OCI-LY1 (cell line): Measurements from ENCODE around the gene CBR1.

Experiments used
- H2AFZ ChIP-seq: fragments of 200-600 bp; sonication (generic), shearing (Covaris generic); 2 replicates; pipeline ENCODE4 v1.6.0; 2014; ENCODE audit warnings: antibody characterized with exemption, mild to moderate bottlenecking, low read length
- H3F3A ChIP-seq: fragments of 200-600 bp; sonication (generic), shearing (Covaris generic); 2 replicates; pipeline ENCODE4 v1.6.0; 2014; ENCODE audit warnings: mild to moderate bottlenecking, antibody characterized with exemption, low read length, moderate library complexity; ENCODE audit not compliant: insufficient read depth
- H3K27ac ChIP-seq: fragments of 200-600 bp; sonication (generic); 2 replicates; pipeline ENCODE4 v1.5.1; 2014; ENCODE audit warnings: low read length, mixed run types, mild to moderate bottlenecking, low read depth; ENCODE audit not compliant: poor library complexity, severe bottlenecking
- H3K27me3 ChIP-seq: fragments of 200-600 bp; sonication (generic); 2 replicates; pipeline ENCODE4 v1.6.0; 2014; ENCODE audit warnings: antibody characterized with exemption, mild to moderate bottlenecking, low read length, moderate library complexity; ENCODE audit not compliant: insufficient read depth
- H3K36me3 ChIP-seq: fragments of 200-600 bp; sonication (generic); 2 replicates; pipeline ENCODE4 v1.6.1; 2014; ENCODE audit warnings: mild to moderate bottlenecking, antibody characterized with exemption, low read length, moderate library complexity, mixed read lengths; ENCODE audit not compliant: insufficient read depth
- H3K4me1 ChIP-seq: fragments of 200-600 bp; sonication (generic); 2 replicates; pipeline ENCODE4 v1.5.1; 2014; ENCODE audit warnings: mild to moderate bottlenecking, low read length, moderate library complexity; ENCODE audit not compliant: insufficient read depth, severe bottlenecking
- H3K4me2 ChIP-seq: fragments of 200-600 bp; sonication (generic), shearing (Covaris generic); 2 replicates; pipeline ENCODE4 v1.6.1; 2014; ENCODE audit warnings: low read length
- H3K4me3 ChIP-seq: fragments of 200-600 bp; sonication (generic); 2 replicates; pipeline ENCODE4 v1.5.1; 2014; ENCODE audit warnings: low read length, low read depth, mild to moderate bottlenecking, mixed read lengths; ENCODE audit not compliant: poor library complexity, severe bottlenecking
- H3K79me2 ChIP-seq: fragments of 200-600 bp; shearing (Covaris generic); 2 replicates; pipeline ENCODE4 v1.6.1; 2016; ENCODE audit warnings: mixed run types, low read length, mixed read lengths; ENCODE audit not compliant: insufficient read depth
- H3K9ac ChIP-seq: fragments of 200-600 bp; sonication (generic), shearing (Covaris generic); 2 replicates; pipeline ENCODE4 v1.6.1; 2014; ENCODE audit warnings: mild to moderate bottlenecking, low read length, mixed read lengths
- H3K9me2 ChIP-seq: fragments of 200-600 bp; sonication (generic), shearing (Covaris generic); 2 replicates; pipeline ENCODE4 v1.6.1; 2014; ENCODE audit warnings: low read depth, mild to moderate bottlenecking, low read length, mixed read lengths
- H3K9me3 ChIP-seq: fragments of 200-600 bp; shearing (Covaris generic); 2 replicates; pipeline ENCODE4 v1.6.1; 2014; ENCODE audit warnings: low read length, mixed read lengths
- H4K20me1 ChIP-seq: fragments of 200-600 bp; sonication (generic), shearing (Covaris generic); 2 replicates; pipeline ENCODE4 v1.6.0; 2016; ENCODE audit warnings: mild to moderate bottlenecking, low read length; ENCODE audit not compliant: insufficient read depth
- EZH2 ChIP-seq: fragments of 200-600 bp; sonication (generic), shearing (Covaris generic); IDR thresholded peaks from 2 replicates; pipeline ENCODE4 v1.8.0; 2017; ENCODE audit warnings: borderline replicate concordance, mixed run types, mild to moderate bottlenecking, antibody characterized with exemption, low read length, moderate library complexity, mixed read lengths
- TF ChIP-seq, protein P1 (sequence below): fragments of 200-600 bp; sonication (generic), shearing (Covaris generic); IDR thresholded peaks from 2 replicates; pipeline ENCODE4 v1.5.1; 2017; ENCODE audit warnings: mild to moderate bottlenecking, antibody characterized with exemption, low read length, moderate library complexity, mixed read lengths

Gene CBR1

GRCh38 chr21:36044056-36044455, 25.8 kb upstream of the CBR1 start:
- Histone ChIP-seq H3K9me3 (no peaks in the 10 kb centered on the region), H3K27me3 (no peaks in the 10 kb centered on the region), H3K4me3 (no peak overlapping the region), H3K9ac (no peak overlapping the region), H2AFZ (no peak overlapping the region), H3K4me1 (peaks cover 2% of the 10 kb centered on the region), H3K4me2 (no peak overlapping the region), H4K20me1 (no peaks in the 10 kb centered on the region), H3F3A (0 out of 2 replicates have a peak, but pooled peaks cover 3% of the 10 kb centered on the region), H3K79me2 (no peaks in the 10 kb centered on the region), H3K27ac (no peak overlapping the region), H3K36me3 (peaks cover 77% of the 10 kb centered on the region), H3K9me2 (no peaks in the 10 kb centered on the region)
- TF ChIP-seq, protein P1, sequence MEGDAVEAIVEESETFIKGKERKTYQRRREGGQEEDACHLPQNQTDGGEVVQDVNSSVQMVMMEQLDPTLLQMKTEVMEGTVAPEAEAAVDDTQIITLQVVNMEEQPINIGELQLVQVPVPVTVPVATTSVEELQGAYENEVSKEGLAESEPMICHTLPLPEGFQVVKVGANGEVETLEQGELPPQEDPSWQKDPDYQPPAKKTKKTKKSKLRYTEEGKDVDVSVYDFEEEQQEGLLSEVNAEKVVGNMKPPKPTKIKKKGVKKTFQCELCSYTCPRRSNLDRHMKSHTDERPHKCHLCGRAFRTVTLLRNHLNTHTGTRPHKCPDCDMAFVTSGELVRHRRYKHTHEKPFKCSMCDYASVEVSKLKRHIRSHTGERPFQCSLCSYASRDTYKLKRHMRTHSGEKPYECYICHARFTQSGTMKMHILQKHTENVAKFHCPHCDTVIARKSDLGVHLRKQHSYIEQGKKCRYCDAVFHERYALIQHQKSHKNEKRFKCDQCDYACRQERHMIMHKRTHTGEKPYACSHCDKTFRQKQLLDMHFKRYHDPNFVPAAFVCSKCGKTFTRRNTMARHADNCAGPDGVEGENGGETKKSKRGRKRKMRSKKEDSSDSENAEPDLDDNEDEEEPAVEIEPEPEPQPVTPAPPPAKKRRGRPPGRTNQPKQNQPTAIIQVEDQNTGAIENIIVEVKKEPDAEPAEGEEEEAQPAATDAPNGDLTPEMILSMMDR, result no peak
- TF ChIP-seq EZH2, result no peak

DNA sequence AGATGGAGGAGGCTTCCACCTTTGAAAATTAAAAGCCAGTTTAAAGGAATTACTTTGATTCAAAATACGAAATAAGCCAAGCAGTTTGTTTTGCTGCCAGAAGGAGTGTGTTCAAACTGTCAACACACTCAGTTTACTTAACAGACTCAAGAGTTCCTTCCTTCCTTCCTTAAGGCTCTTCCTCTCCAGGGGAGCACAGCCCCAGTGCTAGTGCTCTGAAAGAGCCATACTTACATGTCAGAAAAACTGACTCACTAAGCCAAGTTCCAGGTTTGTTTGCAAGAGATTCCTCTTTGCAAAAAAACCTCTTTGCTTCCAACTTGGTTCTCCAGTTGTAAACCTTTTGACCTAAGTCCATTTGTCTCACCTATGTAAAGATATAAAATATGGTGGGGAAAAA, 23.8 kb upstream of the CBR1 start:
- H3K4me1 ChIP-seq, result no peaks in the 10 kb centered on the region
- no peak overlapping the region for H3K9ac ChIP-seq
- no peak overlapping the region for H3K27ac ChIP-seq
- 0 out of 2 replicates have a peak, but pooled peaks cover 3% of the 10 kb centered on the region for H3F3A ChIP-seq
- H3K9me3 ChIP-seq, result no peaks in the 10 kb centered on the region
- no peak overlapping the region for H3K4me2 ChIP-seq
- no peaks in the 10 kb centered on the region for H3K27me3 ChIP-seq
- no peaks in the 10 kb centered on the region for H3K9me2 ChIP-seq
- TF ChIP-seq EZH2, result no peak
- TF ChIP-seq, protein P1, result no peak
- peaks cover 82% of the 10 kb centered on the region for H3K36me3 ChIP-seq
- no peak overlapping the region for H3K4me3 ChIP-seq
- H4K20me1 ChIP-seq, result no peaks in the 10 kb centered on the region
- no peak overlapping the region for H2AFZ ChIP-seq
- no peaks in the 10 kb centered on the region for H3K79me2 ChIP-seq

DNA sequence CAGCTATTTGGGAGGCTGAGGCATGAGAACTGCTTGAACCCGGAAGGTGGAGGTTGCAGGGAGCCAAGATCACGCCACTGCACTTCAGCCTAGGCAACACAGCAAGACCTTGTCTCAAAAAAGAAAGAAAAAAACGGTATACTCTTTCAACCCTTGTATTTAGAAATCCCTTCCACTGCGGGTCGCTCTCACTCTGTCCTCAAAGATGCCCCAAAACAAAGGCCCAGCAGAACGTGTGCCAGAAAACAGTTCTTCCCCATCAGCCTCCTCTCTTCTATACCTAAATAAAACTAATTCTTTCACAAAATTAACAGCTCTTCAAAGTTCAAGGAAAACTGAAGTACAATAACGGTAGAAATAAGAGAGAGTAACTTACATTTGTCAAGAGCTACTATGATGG, 22.7 kb upstream of the CBR1 start:
- H3K27ac ChIP-seq, result no peak overlapping the region
- TF ChIP-seq, protein P1, result no peak
- no peak for TF ChIP-seq EZH2
- no peaks in the 10 kb centered on the region for H3K4me1 ChIP-seq
- peaks cover 80% of the 10 kb centered on the region for H3K36me3 ChIP-seq
- no peaks in the 10 kb centered on the region for H4K20me1 ChIP-seq
- H3K9ac ChIP-seq, result no peak overlapping the region
- no peaks in the 10 kb centered on the region for H3K9me3 ChIP-seq
- H3K4me2 ChIP-seq, result no peak overlapping the region
- H3K4me3 ChIP-seq, result no peak overlapping the region
- H3K79me2 ChIP-seq, result no peaks in the 10 kb centered on the region
- H3K27me3 ChIP-seq, result no peaks in the 10 kb centered on the region
- H3K9me2 ChIP-seq, result no peaks in the 10 kb centered on the region
- H2AFZ ChIP-seq, result no peak overlapping the region
- H3F3A ChIP-seq, result 0 out of 2 replicates have a peak, but pooled peaks cover under 1% of the 10 kb centered on the region
